ENCODE measurements around the gene COBLL1.

DNA sequence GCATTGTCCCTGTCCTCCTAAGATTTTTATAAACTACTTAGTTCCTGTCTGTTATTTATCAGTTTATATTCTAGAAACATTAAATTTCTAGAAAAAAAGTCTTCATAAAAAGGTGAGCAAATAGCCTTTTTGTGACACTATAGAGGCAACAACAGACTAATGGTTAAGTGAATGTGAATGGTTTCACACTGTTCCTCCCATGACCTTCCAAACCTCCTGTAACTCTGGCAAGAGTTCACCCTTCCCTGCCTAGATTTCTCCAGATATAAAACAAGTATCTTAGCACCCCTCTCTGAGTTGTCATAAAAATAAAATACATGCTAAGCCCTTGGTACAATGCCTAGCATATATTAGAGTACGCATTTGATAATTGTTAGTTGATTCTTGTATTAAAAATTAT is 29.2 kb downstream of the COBLL1 start:
- no peak for TF ChIP-seq CTCF (conservative IDR thresholded peaks at IDR 0.05; ENCODE audit: low read depth, low read length)
- TF ChIP-seq EZH2 (IDR thresholded peaks at IDR 0.05; ENCODE audit: low read length, unreplicated experiment): no peak
- TF ChIP-seq EZH2phosphoT487 (IDR thresholded peaks at IDR 0.05; ENCODE audit: borderline replicate concordance, low read length): no peak

Measured in PC-3 (cell line).